Subcutaneous adipose tissue (tissue), 4 donors: ENCODE data around the gene CD52. TPM values are rescaled to one million over a fixed set of nuclear protein-coding genes. Genes with fewer than 3 reads are reported as not detected.

Experiments used
- total RNA-seq, 4 donors: library from RNA; depleted of rRNA; stranded (reverse); fragments of >200 nt; gene quantifications; one replicate each; pipeline ENCODE4 v1.1.0, GENCODE V29; 2016
- TF ChIP-seq, protein P1 (sequence below): fragments of 450-650 bp; IDR thresholded peaks from one replicate; pipeline ENCODE4 v1.5.1; 2016; ENCODE audit warnings: low read depth, mild to moderate bottlenecking, control low read depth, antibody characterized with exemption, moderate library complexity

CD52 gene
- total RNA-seq, 4 donors from 2014 or later = 4.7 to 719 (median 19.2) TPM

DNA sequence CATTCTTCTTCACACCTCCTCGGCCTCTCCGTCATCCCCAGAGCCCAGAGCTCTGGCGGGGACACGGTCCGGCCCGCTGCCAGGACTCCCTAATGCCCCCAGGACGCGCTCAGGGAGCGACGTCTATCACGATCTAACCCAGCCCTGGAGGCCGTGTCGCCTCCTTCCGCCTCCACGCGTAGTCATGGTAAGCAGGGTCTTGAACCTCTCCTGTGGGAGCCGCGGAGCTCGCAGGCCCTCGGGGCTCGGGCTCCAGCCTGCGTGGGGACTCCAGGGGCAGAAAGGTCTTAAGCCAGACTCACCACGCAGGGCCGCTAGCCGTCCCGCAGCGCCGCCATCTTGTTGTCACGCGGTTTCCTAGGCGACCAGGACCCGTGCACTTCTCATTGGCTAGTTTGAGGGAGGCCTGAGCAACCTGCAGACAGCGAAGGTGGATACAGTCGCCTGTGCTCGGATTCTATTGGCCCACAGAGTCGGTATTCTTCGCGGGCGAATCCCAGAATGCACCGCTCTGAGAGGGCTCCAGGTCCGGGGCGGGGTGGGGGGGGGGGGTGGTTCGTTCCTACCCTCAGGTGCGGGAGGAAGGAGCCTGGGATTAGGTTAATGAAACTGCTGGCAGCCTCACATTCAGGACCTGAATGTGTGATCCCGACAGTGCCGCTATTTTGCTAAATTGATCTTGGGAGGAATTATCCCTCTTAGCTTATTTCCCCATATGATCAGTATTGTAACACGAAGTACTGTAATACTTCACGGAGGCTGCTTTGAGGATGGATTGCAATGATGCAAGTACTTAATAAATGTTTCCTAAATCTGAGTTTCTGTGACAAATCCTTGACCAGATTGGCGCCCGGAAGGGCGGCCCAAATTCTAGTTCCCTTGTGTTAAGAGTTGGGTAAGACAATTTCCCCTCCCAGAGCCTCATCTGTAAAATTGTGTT, 11.2 kb upstream of the CD52 start, which contains the start of gene UBXN11:
Gene UBXN11 (minus strand): TSS at position 347 of the 940 bp plus-strand sequence. CDS start 3,753 bp downstream, outside the sequence.
- TF ChIP-seq, protein P1, sequence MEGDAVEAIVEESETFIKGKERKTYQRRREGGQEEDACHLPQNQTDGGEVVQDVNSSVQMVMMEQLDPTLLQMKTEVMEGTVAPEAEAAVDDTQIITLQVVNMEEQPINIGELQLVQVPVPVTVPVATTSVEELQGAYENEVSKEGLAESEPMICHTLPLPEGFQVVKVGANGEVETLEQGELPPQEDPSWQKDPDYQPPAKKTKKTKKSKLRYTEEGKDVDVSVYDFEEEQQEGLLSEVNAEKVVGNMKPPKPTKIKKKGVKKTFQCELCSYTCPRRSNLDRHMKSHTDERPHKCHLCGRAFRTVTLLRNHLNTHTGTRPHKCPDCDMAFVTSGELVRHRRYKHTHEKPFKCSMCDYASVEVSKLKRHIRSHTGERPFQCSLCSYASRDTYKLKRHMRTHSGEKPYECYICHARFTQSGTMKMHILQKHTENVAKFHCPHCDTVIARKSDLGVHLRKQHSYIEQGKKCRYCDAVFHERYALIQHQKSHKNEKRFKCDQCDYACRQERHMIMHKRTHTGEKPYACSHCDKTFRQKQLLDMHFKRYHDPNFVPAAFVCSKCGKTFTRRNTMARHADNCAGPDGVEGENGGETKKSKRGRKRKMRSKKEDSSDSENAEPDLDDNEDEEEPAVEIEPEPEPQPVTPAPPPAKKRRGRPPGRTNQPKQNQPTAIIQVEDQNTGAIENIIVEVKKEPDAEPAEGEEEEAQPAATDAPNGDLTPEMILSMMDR = no peak

DNA sequence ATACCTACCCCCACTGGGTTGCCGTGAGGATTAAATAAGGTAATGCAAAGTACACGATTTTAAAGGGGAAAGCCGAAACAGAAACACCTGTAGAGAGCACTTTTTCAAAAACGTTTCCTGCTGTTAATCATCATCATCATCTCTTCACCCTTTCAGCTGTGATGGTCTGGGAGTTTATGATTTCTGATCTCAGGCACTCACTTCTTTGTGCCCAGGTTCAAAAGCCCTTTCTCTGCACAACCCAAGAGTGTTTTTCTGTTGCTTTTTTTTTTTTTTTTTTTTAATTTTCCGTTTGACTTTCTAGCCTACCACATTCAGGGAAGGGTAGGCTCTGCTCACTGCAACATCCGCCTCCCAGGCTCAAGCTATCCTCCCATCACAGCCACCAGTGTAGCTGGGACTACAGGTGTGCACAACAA, 10.4 kb upstream of the CD52 start:
- TF ChIP-seq, protein P1 = no peak

DNA sequence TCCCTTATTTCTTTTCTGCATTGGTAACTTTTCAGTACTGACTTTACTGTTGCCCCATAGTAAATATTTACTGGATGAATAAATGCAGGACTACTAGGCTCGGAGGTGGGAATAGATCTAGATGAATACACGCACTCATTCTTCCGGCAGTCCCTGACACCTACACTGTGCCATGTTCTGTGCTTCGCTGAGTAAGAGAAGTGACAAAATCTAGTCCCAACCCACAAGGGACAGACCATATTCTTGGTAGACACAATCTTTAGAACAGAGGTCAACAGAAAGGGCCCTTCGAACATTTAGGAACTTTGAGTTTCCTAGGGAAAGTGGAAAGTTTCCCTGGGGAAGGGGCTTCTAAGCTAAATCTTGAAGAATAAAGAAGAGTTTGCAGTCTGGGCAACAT, 3.3 kb upstream of the CD52 start:
- TF ChIP-seq, protein P1 = no peak

DNA sequence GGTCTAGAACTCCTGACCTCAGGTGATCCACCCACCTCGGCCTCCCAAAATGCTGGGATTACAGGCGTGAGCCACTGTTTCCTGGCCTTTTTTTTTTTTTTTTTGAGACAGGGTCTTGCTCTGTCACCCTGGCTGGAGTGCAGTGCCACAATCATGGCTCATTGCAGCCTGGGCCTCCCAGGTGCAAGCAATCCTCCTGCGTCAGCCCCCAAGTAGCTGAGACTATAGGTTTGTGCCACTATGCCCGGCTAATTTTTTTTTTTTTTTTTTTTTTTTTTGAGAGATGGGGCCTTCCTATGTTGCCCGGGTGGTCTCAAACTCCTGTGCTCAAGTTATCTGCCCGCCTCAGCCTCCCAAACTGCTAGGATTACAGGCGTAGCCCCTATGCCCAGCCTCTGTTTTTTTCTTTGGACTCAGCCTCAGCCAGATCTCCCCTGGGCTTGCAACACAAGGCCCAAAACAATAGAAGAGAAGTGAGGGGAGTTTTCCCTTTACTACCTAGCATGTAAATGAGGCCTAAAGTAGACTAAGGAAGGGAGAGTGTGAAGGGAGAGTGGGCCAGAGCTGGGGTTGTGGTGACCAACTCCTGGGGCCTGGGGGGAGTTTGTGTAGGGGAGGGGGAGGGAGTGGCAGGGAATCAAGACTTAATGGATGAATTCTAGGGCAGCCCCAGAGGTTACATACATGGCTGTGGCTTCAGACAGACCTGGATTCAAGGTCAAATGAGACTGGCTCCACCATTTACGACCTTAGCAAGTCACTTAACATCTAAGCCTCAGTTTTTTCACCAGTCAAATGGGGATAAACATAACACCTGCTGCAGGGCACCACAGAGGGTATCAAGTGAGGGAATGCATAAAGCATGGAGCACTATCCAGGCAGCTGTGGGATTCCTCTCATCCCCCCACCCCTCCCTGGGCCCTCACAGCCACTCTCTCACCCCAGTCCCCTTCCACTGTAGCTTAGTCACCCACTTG, 1.6 kb upstream of the CD52 start:
- TF ChIP-seq, protein P1 = no peak

DNA sequence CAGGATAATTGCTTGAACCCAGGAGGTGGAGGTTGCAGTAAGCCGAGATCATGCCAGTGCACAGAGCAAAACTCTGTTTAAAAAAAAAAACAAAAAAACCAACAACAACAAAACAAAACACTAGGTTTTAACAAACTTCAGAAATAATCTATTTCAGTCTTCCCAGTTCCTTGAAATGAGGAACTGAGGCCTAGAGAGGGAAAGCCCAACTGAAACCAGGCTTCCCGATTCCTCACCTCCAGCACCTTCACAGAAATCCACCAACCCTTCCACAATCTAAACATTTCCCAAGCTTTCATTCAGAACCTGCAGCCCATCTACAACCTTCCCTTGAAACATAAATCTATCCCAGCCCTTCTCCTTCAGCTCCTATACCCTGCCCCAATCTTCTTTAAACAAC, 612 bp upstream of the CD52 start:
- TF ChIP-seq, protein P1 = no peak

DNA sequence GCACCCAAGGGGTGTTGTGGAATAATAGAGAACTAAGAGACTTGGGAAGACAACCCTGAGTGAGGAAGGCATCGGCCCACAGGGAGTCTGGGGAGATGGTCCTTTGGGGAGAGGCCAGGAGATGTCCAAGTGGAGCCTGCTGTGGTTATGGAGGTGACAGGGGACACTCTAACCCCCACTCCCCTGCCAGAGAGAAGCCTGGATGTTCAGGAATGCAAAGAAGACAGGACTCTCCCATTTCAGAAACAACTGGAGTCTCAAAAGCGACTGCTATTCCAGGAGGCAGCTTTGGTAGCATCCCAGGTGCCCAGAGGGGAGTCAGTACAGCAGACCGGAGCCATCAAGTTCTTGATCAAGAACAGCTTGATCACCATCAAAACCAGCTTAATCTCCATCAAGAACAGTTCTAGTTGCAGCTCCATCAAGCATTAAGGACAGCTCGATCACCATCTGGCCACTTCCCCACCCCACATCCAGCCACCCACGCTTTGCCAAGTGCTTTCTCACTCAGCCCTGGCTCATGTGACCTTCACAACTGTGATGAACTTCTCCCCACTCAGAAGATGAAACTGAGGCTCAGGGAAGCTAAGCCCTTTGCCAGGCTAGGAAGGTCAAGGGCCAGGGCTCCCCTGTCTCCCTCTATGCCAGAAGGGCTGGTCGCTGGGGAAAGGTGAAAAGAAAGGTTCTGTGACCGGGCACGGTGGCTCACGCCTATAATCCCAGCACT, 743 bp downstream of the CD52 start:
- TF ChIP-seq, protein P1 = no peak
